T-helper 1 cell treated with Interleukin-12 subunit alpha and Interleukin-12 subunit beta and Interleukin-4 antibody, amounts not matched to agents 30 ng/mL and 1 ng/mL, for 36 hours (primary cell): ENCODE data around the gene ARHGAP45. TPM values are rescaled to one million over a fixed set of nuclear protein-coding genes. Genes with fewer than 3 reads are reported as not detected.

Source experiments
- intact Hi-C: fragments of 100-400 bp; cut with micrococcal nuclease; formaldehyde crosslinking; loops from one replicate; pipeline ENCODE4 v1.15.1; 2024
- total RNA-seq: library from RNA; stranded (reverse); gene quantifications from 2 replicates; pipeline ENCODE4 v1.2.3, GENCODE V29; 2022

The ARHGAP45 gene
- total RNA-seq, 1 donor from 2014 or later: 471 TPM

DNA sequence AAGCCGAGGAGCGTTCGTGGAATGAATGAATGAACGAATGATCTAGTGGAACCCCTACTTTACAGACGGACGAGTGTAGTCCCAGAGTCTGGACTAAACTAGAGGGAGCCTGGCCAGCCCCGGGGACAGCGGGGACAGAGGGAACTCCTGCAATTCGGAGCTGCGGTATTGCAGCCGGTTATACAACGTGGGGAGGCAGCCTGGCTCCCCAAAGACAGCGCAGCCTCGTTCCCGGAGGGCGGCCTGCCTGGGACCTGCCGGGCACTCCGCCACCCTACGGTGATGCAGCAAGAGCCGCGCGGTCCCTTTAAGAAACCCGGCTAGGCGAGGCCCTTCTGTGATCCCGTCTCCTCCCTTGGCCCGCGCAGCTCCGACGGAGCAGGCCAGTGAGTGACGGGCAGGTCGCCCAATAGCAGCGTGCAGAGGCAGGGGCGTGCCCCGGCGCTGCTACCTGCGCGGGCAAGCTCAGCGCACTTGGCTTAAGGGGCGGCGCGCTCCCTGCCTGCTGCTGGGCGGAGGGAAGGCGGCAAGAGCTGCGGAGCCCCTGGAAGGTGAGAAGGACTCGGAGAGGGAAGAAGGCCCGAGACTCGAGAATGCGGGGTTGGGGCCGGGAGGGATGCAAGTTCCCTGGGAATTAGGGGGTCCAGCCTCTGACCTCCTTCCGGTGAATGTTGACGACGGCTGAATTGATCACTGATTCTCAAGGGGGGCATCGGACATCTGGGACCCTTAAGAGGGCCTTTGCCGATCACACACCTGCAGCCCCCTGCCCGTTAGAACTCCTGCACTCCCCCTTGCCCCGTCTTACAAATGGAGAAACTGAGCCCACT, 27.1 kb upstream of the ARHGAP45 start, which contains the start of gene ABCA7:
TSS of gene ABCA7 (plus strand) at position 462 of the 830 bp plus-strand sequence. CDS start 1,255 bp downstream, outside the sequence.
- intact Hi-C loops: loop anchor here (1.0 to 5.0 kb wide), 3 partner anchors 12 to 152 kb away; partner anchors contain the start of gene POLR2E

DNA sequence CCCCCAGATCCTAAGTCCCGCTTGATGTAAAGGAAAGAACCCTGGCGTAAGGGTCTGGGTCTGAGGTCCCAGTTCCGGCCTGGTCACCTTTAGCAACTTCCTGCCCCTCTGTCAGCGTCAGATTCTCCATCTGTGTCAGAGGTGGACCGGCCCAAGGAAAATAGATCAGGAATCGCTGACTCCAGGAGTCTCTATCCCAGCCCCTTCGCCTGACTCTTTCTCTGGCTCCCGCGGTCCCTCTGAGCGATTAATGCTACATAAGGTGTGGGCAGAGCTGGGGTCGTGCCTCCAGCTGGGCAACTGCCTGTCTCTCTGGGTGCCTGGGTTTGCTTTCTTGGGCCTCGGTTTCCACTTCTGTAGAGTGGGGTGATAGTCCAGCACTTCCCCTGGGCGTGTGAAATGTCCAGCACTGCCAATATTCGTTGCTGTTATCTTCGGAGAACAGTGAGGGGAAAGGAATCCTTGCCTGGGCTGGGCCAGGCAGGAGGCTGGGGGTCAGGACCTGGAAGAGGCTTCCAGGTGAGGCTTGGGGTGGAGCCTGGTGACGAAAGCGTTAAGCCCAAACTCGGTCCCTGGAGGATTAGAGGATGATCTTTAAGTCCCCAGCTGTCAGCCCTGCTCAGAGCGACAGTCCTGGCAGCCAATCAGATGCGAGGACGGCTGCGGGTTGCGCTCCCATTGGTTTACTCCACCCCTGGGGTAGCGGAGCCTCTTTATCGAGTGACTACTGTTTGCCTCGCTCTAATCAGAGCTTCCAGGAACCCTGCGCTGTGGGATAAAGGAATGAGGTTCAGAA, 26.3 kb upstream of the ARHGAP45 start:
- intact Hi-C loops: loop anchor here (1.0 to 5.0 kb wide), 6 partner anchors 12 to 152 kb away; partner anchors contain the start of genes POLR2E, RNU6-2 and TMEM259

DNA sequence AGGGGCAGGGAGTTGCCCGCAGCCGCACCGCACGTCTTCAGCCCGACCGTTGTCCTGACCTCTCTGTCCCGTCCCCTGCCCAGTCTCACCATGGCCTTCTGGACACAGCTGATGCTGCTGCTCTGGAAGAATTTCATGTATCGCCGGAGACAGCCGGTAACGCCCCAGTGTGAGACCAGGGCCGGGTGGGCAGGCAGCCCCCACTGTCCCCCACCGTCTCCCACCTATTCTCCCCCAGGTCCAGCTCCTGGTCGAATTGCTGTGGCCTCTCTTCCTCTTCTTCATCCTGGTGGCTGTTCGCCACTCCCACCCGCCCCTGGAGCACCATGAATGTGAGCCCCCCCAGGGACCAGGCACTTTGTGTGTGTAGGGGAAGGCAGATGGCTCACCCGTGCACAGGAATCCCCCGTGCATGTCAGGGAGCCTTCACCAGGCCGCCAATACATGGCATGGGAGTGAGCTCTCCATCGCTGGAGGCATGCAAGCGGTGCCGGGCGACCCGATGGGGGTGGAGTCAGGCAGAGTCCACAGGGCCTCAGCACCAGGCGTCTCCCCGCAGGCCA, 25.6 kb upstream of the ARHGAP45 start:
- intact Hi-C loops: loop anchor here (1.0 to 5.0 kb wide), 5 partner anchors 20 to 151 kb away; partner anchors contain the start of genes POLR2E, RNU6-2 and TMEM259

DNA sequence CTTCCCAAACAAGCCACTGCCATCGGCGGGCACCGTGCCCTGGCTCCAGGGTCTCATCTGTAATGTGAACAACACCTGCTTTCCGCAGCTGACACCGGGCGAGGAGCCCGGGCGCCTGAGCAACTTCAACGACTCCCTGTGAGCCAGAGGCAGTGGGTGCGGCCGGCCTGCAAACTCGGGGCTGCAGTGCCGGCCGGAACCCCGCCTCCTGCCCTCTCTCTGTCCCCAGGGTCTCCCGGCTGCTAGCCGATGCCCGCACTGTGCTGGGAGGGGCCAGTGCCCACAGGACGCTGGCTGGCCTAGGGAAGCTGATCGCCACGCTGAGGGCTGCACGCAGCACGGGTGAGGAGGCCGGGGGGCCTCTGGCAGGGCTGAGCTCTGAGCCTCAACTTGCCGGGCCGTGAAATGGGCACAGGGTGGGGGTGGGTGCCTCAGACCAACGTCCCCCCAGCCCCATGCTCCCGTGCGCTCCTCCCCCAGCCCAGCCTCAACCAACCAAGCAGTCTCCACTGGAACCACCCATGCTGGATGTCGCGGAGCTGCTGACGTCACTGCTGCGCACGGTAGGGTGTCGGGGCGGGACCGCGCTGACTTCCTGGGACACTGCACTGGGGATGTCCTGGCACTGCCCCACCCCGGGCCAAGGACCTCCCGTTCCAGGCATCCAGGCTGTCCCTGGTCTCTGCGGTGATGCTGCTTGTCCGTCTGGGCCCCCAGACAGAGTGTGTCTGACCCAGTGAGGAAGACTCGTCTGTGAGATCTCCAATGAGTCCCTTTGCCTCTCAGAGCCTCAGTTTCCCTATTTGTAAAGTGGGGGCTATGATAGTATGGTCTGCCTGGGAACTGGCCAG, 24.9 kb upstream of the ARHGAP45 start:
- intact Hi-C loops: loop anchor here (1.0 to 5.0 kb wide), 5 partner anchors 21 to 150 kb away; partner anchors contain the start of genes POLR2E, RNU6-2 and TMEM259

DNA sequence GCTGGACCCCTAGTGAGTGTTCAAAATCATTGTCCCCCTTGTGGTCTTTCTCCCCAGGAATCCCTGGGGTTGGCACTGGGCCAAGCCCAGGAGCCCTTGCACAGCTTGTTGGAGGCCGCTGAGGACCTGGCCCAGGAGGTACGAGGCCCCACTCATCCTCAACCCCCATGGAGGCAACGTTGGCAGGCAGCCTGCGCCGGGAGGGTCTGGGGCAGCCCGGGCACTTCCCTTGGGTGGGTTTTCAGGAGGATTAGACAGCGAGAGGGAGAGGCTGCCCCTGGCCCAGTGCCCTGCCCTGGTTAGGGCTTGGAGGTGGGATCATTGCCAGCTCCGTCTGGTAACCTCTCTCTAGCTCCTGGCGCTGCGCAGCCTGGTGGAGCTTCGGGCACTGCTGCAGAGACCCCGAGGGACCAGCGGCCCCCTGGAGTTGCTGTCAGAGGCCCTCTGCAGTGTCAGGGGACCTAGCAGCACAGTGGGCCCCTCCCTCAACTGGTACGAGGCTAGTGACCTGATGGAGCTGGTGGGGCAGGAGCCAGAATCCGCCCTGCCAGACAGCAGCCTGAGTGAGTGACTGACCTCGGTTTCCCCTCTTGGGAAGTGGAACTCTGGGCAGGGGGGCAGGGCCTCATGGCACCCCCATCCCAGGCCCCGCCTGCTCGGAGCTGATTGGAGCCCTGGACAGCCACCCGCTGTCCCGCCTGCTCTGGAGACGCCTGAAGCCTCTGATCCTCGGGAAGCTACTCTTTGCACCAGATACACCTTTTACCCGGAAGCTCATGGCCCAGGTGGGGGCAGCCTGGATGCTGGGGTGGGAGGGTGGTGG, 24.1 kb upstream of the ARHGAP45 start:
- intact Hi-C loops: loop anchor here (5.0 kb wide), 1 partner anchor 149 kb away; no protein-coding TSS in a partner anchor

DNA sequence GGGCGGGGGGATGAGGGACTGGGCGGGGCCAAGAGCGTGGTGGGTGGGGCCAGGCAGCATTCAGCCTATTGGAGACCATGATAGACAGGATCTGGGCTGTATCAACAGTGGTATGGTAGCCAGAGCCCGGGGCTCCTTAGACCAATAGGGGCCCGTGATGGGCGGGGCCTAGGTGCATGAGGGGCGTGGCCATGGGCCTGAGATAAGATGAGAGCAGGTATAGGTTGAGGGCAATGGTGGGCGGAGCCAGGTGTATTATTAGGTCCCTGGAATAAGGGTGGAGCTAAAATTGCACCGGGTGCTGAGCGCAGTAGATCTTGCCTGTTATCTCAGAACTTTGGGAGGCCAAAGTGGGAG, 21.7 kb upstream of the ARHGAP45 start:
- intact Hi-C loops: no loop called here

DNA sequence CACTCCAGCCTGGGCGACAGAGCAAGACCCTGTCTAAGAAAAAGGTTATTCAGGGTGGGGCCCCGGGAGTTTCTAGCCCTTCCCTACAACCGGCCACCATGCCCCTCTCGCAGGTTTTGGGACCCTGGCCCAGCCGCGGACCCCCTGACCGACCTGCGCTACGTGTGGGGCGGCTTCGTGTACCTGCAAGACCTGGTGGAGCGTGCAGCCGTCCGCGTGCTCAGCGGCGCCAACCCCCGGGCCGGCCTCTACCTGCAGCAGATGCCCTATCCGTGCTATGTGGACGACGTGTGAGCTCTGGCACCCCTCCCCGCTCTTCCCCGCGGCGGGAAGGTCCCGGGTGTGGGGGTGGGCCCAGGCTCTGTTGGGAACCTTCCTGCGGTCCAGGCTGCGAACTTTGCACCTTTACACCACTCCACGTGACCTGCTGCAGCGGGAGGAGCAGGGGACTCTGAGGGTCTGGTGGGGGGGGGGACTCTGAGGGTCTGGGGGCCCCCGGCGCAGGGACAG, 20.8 kb upstream of the ARHGAP45 start:
- intact Hi-C loops: no loop called here

DNA sequence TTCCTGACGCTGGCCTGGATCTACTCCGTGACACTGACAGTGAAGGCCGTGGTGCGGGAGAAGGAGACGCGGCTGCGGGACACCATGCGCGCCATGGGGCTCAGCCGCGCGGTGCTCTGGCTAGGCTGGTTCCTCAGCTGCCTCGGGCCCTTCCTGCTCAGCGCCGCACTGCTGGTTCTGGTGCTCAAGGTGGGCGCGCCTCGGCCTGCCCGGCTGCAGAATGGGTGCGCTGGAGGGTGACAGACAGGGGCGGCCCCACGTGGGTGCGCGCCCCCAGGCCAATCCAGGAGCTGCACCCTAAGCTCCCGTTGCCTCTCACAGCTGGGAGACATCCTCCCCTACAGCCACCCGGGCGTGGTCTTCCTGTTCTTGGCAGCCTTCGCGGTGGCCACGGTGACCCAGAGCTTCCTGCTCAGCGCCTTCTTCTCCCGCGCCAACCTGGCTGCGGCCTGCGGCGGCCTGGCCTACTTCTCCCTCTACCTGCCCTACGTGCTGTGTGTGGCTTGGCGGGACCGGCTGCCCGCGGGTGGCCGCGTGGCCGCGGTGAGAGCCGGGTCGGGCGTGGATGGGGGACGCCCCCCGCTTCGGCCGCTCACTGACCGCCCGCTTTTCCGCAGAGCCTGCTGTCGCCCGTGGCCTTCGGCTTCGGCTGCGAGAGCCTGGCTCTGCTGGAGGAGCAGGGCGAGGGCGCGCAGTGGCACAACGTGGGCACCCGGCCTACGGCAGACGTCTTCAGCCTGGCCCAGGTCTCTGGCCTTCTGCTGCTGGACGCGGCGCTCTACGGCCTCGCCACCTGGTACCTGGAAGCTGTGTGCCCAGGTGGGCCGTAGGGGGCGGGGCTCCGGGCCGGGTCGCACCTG, 19.9 kb upstream of the ARHGAP45 start:
- intact Hi-C loops: no loop called here

DNA sequence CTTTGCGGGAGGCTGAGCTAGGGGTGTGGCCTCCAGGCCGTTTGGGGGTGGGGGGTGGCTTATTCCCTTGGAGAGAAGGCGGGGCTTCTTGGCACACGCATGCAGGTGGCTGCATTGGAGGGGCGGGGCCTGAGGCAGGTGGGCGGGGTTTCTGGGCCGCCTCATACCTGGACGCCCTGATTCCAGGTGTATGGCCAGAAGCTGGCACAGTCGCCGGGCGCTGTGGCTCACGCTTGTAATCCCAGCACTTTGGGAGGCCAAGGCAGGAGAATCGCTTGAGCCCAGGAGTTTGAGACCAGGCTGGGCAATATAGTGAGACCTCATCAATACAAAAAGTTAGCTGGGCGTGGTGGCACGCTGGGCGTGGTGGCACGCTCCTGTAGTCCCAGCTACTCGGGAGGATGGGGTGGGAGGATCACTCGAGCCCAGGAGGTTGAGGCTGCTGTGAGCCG, 19.2 kb upstream of the ARHGAP45 start:
- intact Hi-C loops: no loop called here

DNA sequence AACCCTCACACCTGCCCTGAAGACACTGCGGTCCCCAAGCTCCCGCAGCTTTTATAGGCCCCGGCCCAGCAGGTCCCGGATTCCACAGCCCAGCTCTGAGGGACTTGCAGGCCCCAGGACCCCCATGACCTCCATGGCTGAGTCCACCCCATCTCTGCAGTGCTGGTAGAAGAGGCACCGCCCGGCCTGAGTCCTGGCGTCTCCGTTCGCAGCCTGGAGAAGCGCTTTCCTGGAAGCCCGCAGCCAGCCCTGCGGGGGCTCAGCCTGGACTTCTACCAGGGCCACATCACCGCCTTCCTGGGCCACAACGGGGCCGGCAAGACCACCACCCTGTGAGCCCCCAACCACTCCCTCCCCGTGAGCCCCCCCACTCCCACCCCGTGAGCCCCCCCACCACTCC, 17.9 kb upstream of the ARHGAP45 start:
- intact Hi-C loops: no loop called here

DNA sequence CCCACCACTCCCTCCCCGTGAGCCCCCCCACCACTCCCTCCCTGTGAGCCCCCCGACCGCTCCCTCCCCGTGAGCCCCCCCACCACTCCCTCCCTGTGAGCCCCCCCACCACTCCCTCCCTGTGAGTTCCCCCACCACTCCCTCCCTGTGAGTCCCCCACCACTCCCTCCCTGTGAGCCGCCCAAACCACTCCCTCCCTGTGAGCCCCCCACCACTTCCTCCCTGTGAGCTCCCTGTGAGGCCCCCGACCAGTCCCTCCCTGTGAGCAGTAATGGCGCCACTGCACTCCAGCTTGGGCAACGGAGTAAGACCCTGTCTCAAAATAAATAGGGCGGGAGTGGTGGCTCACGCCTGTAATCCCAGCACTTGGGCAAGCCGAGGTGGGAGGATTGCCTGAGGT, 17.2 kb upstream of the ARHGAP45 start:
- intact Hi-C loops: no loop called here

DNA sequence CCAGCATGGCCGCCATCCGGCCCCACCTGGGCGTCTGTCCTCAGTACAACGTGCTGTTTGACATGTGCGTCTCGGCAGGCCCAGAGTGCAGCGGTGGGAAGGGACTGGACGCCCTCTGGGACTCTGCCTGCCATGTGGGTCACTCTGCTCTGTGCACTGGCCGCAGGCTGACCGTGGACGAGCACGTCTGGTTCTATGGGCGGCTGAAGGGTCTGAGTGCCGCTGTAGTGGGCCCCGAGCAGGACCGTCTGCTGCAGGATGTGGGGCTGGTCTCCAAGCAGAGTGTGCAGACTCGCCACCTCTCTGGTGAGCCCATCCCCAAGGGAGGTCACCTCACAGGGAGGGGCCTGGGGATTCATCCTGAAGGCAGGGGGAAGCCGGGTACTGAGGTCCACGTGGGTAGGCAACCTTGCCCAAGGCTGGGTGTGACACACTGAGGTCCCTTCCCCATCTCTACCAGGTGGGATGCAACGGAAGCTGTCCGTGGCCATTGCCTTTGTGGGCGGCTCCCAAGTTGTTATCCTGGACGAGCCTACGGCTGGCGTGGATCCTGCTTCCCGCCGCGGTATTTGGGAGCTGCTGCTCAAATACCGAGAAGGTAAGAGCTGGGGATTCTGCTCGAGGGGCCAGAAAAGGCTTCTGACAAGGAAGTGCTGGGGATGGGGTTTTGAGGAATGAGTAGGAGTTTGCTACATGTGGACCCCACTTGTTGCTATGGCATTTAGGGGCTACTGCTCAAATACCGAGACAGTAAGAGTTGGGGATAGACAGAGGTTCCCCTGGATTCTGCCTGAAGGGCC, 15.8 kb upstream of the ARHGAP45 start:
- intact Hi-C loops: no loop called here

DNA sequence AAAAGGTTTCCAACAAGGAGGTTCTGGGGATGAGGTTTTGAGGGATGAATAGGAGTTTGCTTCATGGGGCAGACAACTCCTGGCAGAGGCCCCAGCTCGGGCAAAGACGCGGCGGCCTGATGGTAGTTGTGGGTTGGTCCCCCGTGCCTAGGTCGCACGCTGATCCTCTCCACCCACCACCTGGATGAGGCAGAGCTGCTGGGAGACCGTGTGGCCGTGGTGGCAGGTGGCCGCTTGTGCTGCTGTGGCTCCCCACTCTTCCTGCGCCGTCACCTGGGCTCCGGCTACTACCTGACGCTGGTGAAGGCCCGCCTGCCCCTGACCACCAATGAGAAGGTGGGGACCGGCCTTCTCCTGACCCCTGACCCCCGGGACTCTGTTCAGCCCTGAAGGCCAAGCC, 15.2 kb upstream of the ARHGAP45 start:
- intact Hi-C loops: no loop called here

DNA sequence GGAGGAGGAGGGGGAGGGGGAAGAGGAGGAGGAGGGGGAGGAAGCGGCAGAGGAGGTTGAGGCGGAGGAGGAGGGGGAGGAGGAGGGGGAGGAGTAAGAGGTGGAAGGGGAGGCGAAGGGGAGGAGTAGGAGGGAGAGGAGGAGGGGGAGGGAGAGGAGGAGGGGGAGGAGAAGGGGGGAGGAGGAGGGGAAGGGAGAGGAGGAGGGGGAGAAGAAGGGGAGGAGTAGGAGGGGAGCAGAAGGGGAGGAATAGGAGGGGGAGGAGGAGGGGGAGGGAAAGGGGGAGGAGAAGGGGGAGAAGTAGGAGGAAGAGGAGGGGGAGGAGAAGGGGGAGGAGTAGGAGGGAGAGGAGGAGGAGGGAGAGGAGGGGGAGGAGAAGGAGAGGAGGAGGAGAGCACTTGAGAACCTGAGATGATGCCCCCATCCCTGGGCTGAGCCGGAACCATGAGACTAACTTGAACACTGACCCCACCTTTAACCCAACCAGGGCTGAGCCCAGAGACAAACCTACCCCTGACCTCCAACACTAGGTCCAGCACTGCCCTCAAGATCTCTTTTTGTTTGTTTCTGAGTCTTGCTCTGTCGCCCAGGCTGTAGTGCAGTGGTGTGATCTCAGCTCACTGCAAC, 14.5 kb upstream of the ARHGAP45 start:
- intact Hi-C loops: no loop called here

DNA sequence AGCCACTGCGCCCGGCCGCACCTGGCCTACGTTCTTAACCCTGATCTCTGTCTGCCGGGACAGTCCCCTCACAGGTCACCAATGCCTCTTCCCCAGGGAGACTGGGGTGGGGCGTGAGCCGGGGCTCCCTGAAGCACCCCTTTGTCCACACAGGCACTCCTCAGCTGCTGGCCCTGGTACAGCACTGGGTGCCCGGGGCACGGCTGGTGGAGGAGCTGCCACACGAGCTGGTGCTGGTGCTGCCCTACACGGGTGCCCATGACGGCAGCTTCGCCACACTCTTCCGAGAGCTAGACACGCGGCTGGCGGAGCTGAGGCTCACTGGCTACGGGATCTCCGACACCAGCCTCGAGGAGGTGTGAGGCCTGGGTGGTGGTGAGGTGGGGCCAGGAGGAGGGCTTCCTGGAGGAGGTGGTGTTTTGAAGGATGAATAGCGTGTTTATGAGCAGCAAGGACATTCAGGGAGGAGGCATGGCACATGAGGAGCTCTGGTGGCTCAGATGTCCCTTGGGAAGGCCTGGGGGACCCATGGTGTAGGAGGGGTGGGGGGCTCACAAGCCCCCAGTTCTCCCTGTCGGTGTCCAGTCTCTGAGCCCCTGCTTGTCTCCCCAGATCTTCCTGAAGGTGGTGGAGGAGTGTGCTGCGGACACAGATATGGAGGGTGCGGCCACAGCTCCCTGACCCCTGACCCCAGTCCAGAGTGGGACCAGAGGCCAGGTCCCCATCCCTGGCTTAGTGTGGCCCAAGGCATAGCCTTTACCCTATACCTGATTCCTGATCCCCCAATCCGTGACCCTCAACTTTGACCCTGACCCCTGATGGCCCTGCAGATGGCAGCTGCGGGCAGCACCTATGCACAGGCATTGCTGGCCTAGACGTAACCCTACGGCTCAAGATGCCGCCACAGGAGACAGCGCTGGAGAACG, 13.5 kb upstream of the ARHGAP45 start:
- intact Hi-C loops: no loop called here
